K562 (cell line): ENCODE measurements around the gene NECTIN3. TPM values are rescaled to one million over a fixed set of nuclear protein-coding genes. Genes with fewer than 3 reads are reported as not detected.

ENCODE experiments used
- ATAC-seq: fragments of 200-7000 bp; cut with Tn5 transposase; 3 replicates; pipeline ENCODE4 v1.9.1; 2020; ENCODE audit warnings: moderate library complexity
- BruUV-seq: library from RNA; stranded (reverse); fragments of 400-500 nt; replicated peaks from 2 replicates; lab custom pipeline; 2021; lab: Mats Ljungman, UMichigan
- CTCF ChIA-PET: fragments of 300-600 bp; formaldehyde crosslinking; extraction: SDS; loops from one replicate; lab custom pipeline; 2021; ENCODE audit warnings: low intra/inter-chr PET ratio; lab: Yijun Ruan, JAX
- POLR2A ChIA-PET: fragments of 300-600, 350-650 bp; sonication (Branson Sonifier 250); formaldehyde crosslinking; extraction: SDS; loops from one replicate; lab custom pipeline; 2021; ENCODE audit warnings: antibody characterized with exemption, inconsistent platforms; lab: Yijun Ruan, JAX
- DNase-seq, 4 experiments: peaks; one replicate each; pipeline versions ENCODE4 v3.0.0 to v3.0.0-alpha.2; 2011 to 2018; ENCODE audit warnings: low spot score in 3 of 4, mixed read lengths in 3 of 4; ENCODE audit errors: extremely low read depth in 1 of 4
- FAIRE-seq: peaks from 2 replicates; lab custom pipeline; 2011; peaks lifted over from hg19 to GRCh38; lab: Jason Lieb, UNC
- H2AFZ ChIP-seq: 2 replicates; pipeline ENCODE4 v1.6.0; 2011; ENCODE audit warnings: low read depth, low read length, control low read depth, inconsistent platforms
- H3K27ac ChIP-seq: fragments of 200-600 bp; 3 replicates; pipeline ENCODE4 v1.8.0; 2011; ENCODE audit warnings: low read depth, mild to moderate bottlenecking, control low read depth, inconsistent platforms, low read length, moderate library complexity, mixed read lengths; ENCODE audit errors: extremely low read depth
- H3K27me3 ChIP-seq, 2 experiments: fragments of 300-600 bp in 1 of 2; 2 replicates in 1 of 2; 3 replicates in 1 of 2; pipeline versions ENCODE4 v1.6.0 to v1.8.0; 2011; ENCODE audit warnings: inconsistent platforms in 2 of 2, low read length in 2 of 2, mild to moderate bottlenecking in 1 of 2, mixed read lengths in 1 of 2, moderate library complexity in 1 of 2; ENCODE audit not compliant: control insufficient read depth in 2 of 2, insufficient read depth in 2 of 2
- H3K36me3 ChIP-seq: fragments of 300-600 bp; 3 replicates; pipeline ENCODE4 v1.8.0; 2011; ENCODE audit warnings: mild to moderate bottlenecking, low read length, inconsistent platforms; ENCODE audit not compliant: control insufficient read depth, insufficient read depth
- H3K4me1 ChIP-seq, 2 experiments: fragments of 200-600 bp in 1 of 2; replicated peaks in 1 of 2; 2 replicates in 1 of 2; 3 replicates in 1 of 2; pipeline versions ENCODE4 v1.5.1 to v1.8.0; 2011; ENCODE audit warnings: inconsistent platforms in 2 of 2, low read length in 2 of 2, mild to moderate bottlenecking in 1 of 2, mixed read lengths in 1 of 2, moderate library complexity in 1 of 2; ENCODE audit not compliant: control insufficient read depth in 2 of 2, insufficient read depth in 2 of 2
- H3K4me2 ChIP-seq: 2 replicates; pipeline ENCODE4 v1.6.1; 2011; ENCODE audit warnings: low read length, control low read depth, inconsistent platforms, mixed read lengths; ENCODE audit not compliant: insufficient read depth
- H3K4me3 ChIP-seq: fragments of 200-600 bp; sonication (generic), shearing (Covaris generic); 2 replicates; pipeline ENCODE4 v1.5.1; 2016; ENCODE audit warnings: control low read depth, inconsistent platforms
- H3K79me2 ChIP-seq: fragments of 200-600 bp; 3 replicates; pipeline ENCODE4 v1.8.0; 2011; ENCODE audit warnings: low read length, inconsistent platforms; ENCODE audit not compliant: control insufficient read depth, insufficient read depth
- H3K9ac ChIP-seq, 2 experiments: 2 replicates each; pipeline versions ENCODE4 v1.6.0 to v1.6.1; 2011; ENCODE audit warnings: low read depth in 2 of 2, low read length in 2 of 2, control low read depth in 1 of 2, inconsistent platforms in 1 of 2, mild to moderate bottlenecking in 1 of 2, mixed read lengths in 1 of 2; ENCODE audit not compliant: insufficient read depth in 1 of 2
- H3K9me1 ChIP-seq: one replicate; pipeline ENCODE4 v1.6.0; 2011; ENCODE audit warnings: inconsistent platforms, mild to moderate bottlenecking, low read length, moderate library complexity; ENCODE audit not compliant: control insufficient read depth, insufficient read depth
- H3K9me3 ChIP-seq: replicated peaks from 2 replicates; pipeline ENCODE4 v1.5.1; 2011; ENCODE audit warnings: low read depth, low read length, inconsistent platforms; ENCODE audit not compliant: control insufficient read depth, insufficient read depth
- H4K20me1 ChIP-seq: replicated peaks from 2 replicates; pipeline ENCODE4 v1.6.1; 2011; ENCODE audit warnings: low read length, inconsistent platforms, mixed read lengths; ENCODE audit not compliant: control insufficient read depth, insufficient read depth
- EZH2 ChIP-seq: IDR thresholded peaks from 2 replicates; pipeline ENCODE4 v1.6.1; 2012; ENCODE audit warnings: low read depth, mild to moderate bottlenecking, inconsistent platforms, low read length, borderline replicate concordance
- GATA2 ChIP-seq: sonication (generic); formaldehyde crosslinking; IDR thresholded peaks from 2 replicates; pipeline ENCODE4 v1.4.0; 2020; ENCODE audit warnings: mild to moderate bottlenecking, missing genetic modification reagents
- HSF4 ChIP-seq: fragments of 250-450 bp; sonication (Bioruptor Pico); IDR thresholded peaks from 2 replicates; pipeline ENCODE4 v2.1.2; 2022; ENCODE audit warnings: mild to moderate bottlenecking, moderate library complexity, borderline replicate concordance
- MBD2 ChIP-seq: sonication (generic); IDR thresholded peaks from 2 replicates; pipeline ENCODE4 v1.6.1; 2016; ENCODE audit warnings: low read depth, borderline replicate concordance
- MYC ChIP-seq, 2 experiments: fragments of 250-450 bp in 1 of 2; sonication (Bioruptor Pico) in 1 of 2; IDR thresholded peaks; 2 replicates each; pipeline versions ENCODE4 v1.5.1 to v1.6.1; 2012 to 2021; ENCODE audit warnings: low read depth in 2 of 2, borderline replicate concordance in 1 of 2, improper control_type of control experiment in 1 of 2, low read length in 1 of 2, mild to moderate bottlenecking in 1 of 2, moderate library complexity in 1 of 2
- PTBP1 ChIP-seq: fragments of 200-400 bp; formaldehyde crosslinking; IDR thresholded peaks from 2 replicates; pipeline ENCODE4 v1.6.1; 2017; ENCODE audit warnings: low read depth, low read length
- RBM17 ChIP-seq: fragments of 200-400 bp; formaldehyde crosslinking; IDR thresholded peaks from 2 replicates; pipeline ENCODE4 v1.6.1; 2017; ENCODE audit warnings: low read depth, mild to moderate bottlenecking, low read length, borderline replicate concordance
- SIX5 ChIP-seq, 2 experiments: IDR thresholded peaks; 2 replicates each; pipeline ENCODE4 v1.6.1; 2011; ENCODE audit warnings: low read length in 2 of 2, borderline replicate concordance in 1 of 2, low read depth in 1 of 2, mild to moderate bottlenecking in 1 of 2, moderate library complexity in 1 of 2; ENCODE audit not compliant: insufficient read depth in 1 of 2
- SRSF9 ChIP-seq: fragments of 200-400 bp; formaldehyde crosslinking; IDR thresholded peaks from 2 replicates; pipeline ENCODE4 v1.6.1; 2017; ENCODE audit warnings: low read depth, low read length, borderline replicate concordance
- ZNF311 ChIP-seq: fragments of 250-450 bp; sonication (Bioruptor Pico); IDR thresholded peaks from 2 replicates; pipeline ENCODE4 v1.4.0; 2020; ENCODE audit warnings: mild to moderate bottlenecking, moderate library complexity
- WGBS: fragments of 100-300 bp; shearing (Covaris generic); methylation state at CpG from one replicate; pipeline ENCODE4 v1.1.6; 2016; ENCODE audit warnings: low coverage, mixed read lengths; ENCODE audit not compliant: insufficient coverage; ENCODE audit errors: missing lambda C conversion rate; 5-methylcytosine and 5-hydroxymethylcytosine counted together
- in situ Hi-C: fragments of 300-500 bp; cut with MboI; formaldehyde crosslinking; loops from 4 replicates; pipeline ENCODE4 v1.15.0; 2018; ENCODE audit warnings: inconsistent platforms, mixed read lengths
- intact Hi-C: fragments of 100-400 bp; cut with micrococcal nuclease; formaldehyde crosslinking; loops from 2 replicates; pipeline ENCODE4 v1.14.2; 2022
- polyA plus RNA-seq, 8 experiments: library from polyadenylated mRNA; depleted of rRNA in 4 of 8; stranded (reverse) in 5 of 8; unstranded in 3 of 8; fragments of >200 nt; fragmentation: Nextera tagmentation in 2 of 8; fragmentation: Illumina TruSeq in 1 of 8; extraction: Ambion mirVana in 2 of 8; extraction: Trizol in 1 of 8; gene quantifications; 2 replicates each; pipeline versions ENCODE4 v1.2.1 to v1.2.3, GENCODE V29; 2011 to 2014; ENCODE audit warnings: inconsistent platforms in 1 of 8, missing spikeins in 1 of 8
- total RNA-seq, 7 experiments: library from RNA; depleted of rRNA in 6 of 7; stranded (reverse); fragments of >200 nt in 6 of 7; fragmentation: Illumina TruSeq in 2 of 7; extraction: Trizol in 2 of 7; gene quantifications; 2 replicates each; pipeline versions ENCODE4 v1.2.1 to v1.2.3, GENCODE V29; 2011 to 2021; ENCODE audit warnings: low replicate concordance in 1 of 7
- TF ChIP-seq, protein P1 (sequence below): fragments of 450-650 bp; IDR thresholded peaks from 2 replicates; pipeline ENCODE4 v1.6.1; 2014; ENCODE audit warnings: low read depth, mild to moderate bottlenecking, moderate library complexity, borderline replicate concordance
- TF ChIP-seq, protein P2 (sequence below): sonication (generic); formaldehyde crosslinking; IDR thresholded peaks from 2 replicates; pipeline ENCODE4 v1.9.0; 2022; ENCODE audit warnings: mild to moderate bottlenecking, missing genetic modification reagents

Gene NECTIN3
- total and polyA plus RNA-seq, 9 of the 15 experiments (the other 6 are each of a cell fraction or from before 2014, with no cell fraction given), result 0.16 TPM; not detected in 8

- intact Hi-C loops, result no loop called here
- CTCF ChIA-PET, result no interaction called here
- TF ChIP-seq HSF4 (CRISPR knock-in tag) (no peak), GATA2 (CRISPR knock-in tag) (no peak), PTBP1 (no peak), EZH2 (no peak), ZNF311 (CRISPR knock-in tag) (no peak), RBM17 (no peak), SRSF9 (no peak), MYC (IDR thresholded peaks at IDR 0.05; ENCODE audit: low read depth, low read length) (no peak), MYC (CRISPR knock-in tag; IDR thresholded peaks at IDR 0.05; ENCODE audit: borderline replicate concordance, low read depth) (no peak), MBD2 (no peak), SIX5 (IDR thresholded peaks at IDR 0.05; ENCODE audit: borderline replicate concordance in 1 of 2, insufficient read depth in 1 of 2, low read depth in 1 of 2, low read length in 2 of 2) (no peak)
- TF ChIP-seq, protein P1, sequence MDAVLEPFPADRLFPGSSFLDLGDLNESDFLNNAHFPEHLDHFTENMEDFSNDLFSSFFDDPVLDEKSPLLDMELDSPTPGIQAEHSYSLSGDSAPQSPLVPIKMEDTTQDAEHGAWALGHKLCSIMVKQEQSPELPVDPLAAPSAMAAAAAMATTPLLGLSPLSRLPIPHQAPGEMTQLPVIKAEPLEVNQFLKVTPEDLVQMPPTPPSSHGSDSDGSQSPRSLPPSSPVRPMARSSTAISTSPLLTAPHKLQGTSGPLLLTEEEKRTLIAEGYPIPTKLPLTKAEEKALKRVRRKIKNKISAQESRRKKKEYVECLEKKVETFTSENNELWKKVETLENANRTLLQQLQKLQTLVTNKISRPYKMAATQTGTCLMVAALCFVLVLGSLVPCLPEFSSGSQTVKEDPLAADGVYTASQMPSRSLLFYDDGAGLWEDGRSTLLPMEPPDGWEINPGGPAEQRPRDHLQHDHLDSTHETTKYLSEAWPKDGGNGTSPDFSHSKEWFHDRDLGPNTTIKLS, result no peak
- TF ChIP-seq, protein P2, sequence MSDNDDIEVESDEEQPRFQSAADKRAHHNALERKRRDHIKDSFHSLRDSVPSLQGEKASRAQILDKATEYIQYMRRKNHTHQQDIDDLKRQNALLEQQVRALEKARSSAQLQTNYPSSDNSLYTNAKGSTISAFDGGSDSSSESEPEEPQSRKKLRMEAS, result no peak
- peak; percentile 53 for ATAC-seq
- POLR2A ChIA-PET, result no interaction called here
- Histone ChIP-seq H3K27ac (no peak overlapping the region), H2AFZ (no peak overlapping the region), H4K20me1 (no peaks in the 10 kb centered on the region), H3K9me1 (no peaks in the 10 kb centered on the region), H3K4me2 (no peak overlapping the region), H3K27me3 (peaks cover 3 to 17% of the 10 kb centered on the region in 2 experiments; a peak in 2 of 5 replicates), H3K9me3 (no peaks in the 10 kb centered on the region), H3K4me3 (no peak overlapping the region), H3K9ac (no peak overlapping the region), H3K36me3 (no peaks in the 10 kb centered on the region), H3K4me1 (peaks cover 0 to 12% of the 10 kb centered on the region in 2 experiments; a peak in 2 of 5 replicates), H3K79me2 (no peaks in the 10 kb centered on the region)
- WGBS, result 4% methylated on average over 16 of the region's 23 CpGs
- no peak for FAIRE-seq
- DNase-seq, result peak in 1 of 4 experiments; percentile 4
- in situ Hi-C loops, result no loop called here
- no TSS peak for BruUV-seq
These were observed 802 bp upstream of the NECTIN3 start for GRCh38 chr3:111070772-111071256.
